Posterior vena cava (tissue), 2 donors: ENCODE data around the gene FGF1. TPM values are rescaled to one million over a fixed set of nuclear protein-coding genes. Genes with fewer than 3 reads are reported as not detected.

ENCODE experiments used
- DNase-seq: peaks from one replicate; pipeline ENCODE4 v3.0.0-alpha.2; 2020; ENCODE audit warnings: low spot score
- intact Hi-C, 2 donors: fragments of 100-400 bp; cut with DNase I; formaldehyde crosslinking; loops; one replicate each; pipeline versions ENCODE4 v1.14.1 to v1.14.2; 2022 to 2023
- total RNA-seq, 2 donors: library from RNA; stranded (reverse); fragmentation: NEBNext Ultra II Directional; extraction: Animal tissue kit (Norgen Biotek cat#: 25700); gene quantifications; one replicate each; pipeline ENCODE4 v1.2.1, GENCODE V29; 2021
- donor health status: DM: yes; HTN: yes; CAD: no.
- donor health status: DM: yes; HTN: yes; CAD: no.

The FGF1 gene
- total RNA-seq, 2 donors from 2014 or later = 2.3 to 5.0 TPM

DNA sequence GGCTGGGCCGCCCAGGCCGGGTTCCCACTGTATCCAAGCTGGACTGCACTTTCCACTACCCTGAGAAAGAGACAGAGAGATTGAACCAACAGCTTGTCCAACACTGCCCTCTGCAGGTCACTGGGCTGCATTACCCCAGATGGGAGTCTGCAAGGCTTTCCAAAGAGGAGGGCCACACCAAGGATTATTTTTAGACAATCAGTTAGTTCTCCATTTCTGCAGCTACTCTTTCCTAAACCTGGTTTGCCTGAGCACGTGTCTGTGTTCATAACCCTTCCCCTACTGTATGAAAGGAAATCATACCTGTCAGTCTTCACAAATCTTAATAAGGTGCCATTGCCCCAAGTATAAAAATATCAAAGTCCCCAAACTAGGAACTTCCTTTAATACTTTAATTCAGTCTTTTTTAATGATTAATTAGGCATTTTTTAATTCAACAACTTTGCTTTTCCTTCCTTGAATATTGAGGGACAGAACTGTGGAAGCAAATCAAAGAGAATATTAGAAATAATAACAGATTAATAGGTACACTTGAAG lies 13.4 kb upstream of the FGF1 start:
- intact Hi-C loops = loop anchor here (2.0 to 5.0 kb wide), 3 partner anchors 42 to 87 kb away; no protein-coding TSS in a partner anchor
- DNase-seq = peak; percentile 95

DNA sequence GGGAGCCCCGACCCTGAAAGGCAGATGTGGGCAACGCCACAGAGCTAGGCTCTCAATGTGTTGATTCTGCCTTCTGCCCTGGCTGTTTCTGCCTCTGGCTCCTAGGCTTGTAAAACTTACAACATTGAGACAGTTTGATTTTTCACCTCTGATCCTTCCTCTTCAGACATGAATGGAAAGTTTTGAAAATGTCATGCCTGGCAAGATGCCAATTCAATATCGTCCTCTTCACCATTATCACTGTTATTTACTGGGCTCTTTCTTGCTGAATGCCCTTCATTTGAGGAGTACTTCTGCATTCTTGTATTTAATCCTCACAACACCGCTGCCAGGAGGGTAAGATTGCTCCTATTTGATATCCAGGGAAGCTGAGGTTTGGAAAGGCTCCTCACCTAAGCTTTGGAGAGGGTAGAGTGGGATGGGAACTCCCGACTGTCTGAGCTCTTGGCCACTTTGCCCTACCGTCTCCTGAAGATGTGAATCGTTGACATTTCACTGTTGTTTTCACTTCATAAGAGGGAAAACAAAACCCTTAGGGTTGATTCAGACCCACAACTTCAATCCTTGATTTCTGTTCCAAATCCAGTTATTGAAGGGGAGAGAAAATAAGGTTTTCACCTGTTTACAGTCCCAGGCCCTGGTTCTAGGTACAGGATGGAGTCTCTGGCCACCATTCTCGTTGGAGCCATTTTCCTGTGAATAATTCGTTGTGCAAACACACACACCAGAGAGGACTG lies 12.7 kb upstream of the FGF1 start:
- intact Hi-C loops = loop anchor here (2.0 to 5.0 kb wide), 3 partner anchors 41 to 86 kb away; no protein-coding TSS in a partner anchor
- peak; percentile 20 for DNase-seq

DNA sequence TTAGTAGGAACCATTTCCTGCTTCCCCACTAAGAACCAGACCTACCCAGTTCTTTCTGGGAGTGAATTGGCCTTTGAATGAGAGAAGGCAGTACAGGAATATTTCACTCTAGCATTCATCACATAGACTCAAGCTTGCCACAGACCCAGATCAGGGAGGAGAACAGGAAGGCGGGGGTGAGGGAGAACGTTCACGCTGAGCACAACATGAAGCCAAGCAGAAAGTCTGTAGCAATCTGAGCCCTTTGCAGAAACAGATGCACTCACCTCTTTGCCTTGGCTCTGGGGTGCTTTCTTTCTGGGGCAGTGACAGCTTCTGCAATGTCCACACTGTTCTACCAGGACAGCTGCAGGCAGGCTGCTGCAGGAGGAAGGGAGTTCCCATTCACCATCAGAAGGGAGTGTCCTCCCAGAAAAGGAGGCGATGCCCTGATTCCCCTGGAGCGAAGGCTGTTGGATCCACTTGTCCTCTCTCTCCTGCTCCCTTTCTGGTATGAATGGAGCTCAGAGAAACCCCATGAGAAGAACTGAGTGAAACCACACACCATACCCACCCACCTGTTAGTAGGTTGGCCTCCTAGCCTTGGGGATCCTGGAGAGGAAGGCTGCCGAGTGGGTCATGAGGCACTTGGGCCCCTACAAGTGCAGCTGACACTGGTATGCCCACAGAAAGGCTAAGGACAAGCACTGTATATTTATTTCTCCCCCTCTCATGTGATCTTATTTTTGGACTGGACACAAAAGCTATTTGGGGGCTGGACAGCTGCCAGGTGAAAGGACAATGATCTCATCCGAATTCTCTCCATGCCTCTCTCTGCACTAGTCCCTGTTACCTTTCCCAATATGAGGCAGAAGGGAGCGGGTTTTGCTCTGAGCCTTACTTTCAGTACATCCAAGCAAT lies 11.7 kb upstream of the FGF1 start:
- intact Hi-C loops = loop anchor here (2.0 to 5.0 kb wide), 3 partner anchors 40 to 85 kb away; no protein-coding TSS in a partner anchor
- peak; percentile 83 for DNase-seq

DNA sequence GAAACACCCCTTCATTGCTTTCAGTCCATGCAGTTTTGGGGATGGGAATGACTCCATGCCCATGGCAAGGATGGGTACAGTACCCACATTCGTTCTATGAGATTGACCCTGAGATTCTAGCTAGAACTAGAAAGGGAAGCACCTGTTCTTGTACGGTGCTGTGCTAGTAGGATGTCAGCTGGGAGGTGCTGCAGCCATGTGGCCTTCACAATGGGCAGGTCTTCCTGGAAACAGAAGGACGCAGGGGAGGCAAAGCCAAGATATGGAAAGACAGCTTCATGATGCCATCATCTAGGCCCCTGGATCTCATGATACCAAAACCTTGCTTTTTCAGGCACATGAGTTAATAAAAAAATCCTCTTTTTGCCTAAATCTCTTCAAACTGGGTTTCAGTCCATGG lies 10.5 kb upstream of the FGF1 start:
- DNase-seq = no peak
- intact Hi-C loops = loop anchor here (5.0 kb wide), 2 partner anchors 39 to 84 kb away; no protein-coding TSS in a partner anchor

DNA sequence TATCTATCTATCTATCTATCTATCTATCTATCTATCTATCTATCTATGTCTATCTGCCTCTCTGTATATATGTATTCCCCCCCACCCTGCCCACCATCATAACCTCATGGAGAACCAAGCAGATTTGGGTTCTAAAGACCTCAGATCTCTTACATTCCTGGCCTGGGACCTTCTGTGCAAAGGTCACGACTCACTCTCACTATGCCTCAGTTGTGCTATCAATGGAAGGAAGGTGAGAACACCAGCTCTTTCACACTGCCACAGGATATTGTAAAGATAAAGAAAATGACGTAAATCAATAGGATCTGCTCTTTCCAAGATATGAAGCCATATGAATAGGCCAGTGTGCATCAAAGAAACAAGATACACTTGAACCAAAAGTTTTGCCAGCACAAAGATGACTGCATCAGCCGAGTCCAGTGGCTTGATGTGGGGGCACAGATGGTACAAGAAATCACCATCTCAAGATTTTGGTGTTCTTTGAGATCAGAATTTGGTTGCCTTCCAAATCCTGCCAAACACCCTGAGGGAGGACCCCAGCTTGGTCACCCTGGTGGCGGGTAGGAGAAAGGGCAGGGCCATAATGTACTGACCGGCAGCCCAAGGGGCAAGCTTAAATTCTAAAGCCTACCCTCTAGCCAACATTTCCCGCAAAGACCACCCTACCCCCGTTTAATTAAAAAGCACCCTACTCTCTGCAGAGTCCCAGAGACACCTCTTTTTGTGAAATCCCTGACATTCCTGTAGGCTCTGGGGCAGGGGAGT lies 8.4 kb upstream of the FGF1 start:
- intact Hi-C loops = no loop called here
- DNase-seq = peak; percentile 9

DNA sequence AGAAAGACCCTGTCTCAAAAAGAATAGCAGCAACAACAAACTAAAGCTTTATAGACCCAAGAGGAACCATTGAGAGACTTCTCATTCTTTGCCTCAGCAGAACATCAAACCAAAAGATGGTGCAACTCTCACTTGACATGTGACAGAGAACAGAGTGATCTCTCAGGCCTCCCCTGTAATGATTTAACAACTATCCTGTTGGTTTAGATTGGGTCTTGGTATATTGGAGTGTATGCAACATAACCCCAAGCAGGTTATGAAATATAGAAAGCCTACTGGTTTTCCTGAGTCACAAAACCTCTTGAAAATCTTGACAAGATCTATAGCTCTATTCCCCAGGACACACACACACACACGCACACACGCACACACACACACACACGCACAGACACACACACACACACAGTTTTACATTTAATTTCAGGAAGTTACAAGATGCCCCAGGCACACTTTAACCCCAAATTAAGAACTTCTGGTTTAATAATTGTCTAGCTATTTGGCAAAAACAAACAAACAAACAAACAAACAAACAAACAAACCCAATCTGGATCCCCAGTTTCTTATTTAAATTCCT lies 6.5 kb upstream of the FGF1 start:
- DNase-seq = peak; percentile 14
- intact Hi-C loops = no loop called here

DNA sequence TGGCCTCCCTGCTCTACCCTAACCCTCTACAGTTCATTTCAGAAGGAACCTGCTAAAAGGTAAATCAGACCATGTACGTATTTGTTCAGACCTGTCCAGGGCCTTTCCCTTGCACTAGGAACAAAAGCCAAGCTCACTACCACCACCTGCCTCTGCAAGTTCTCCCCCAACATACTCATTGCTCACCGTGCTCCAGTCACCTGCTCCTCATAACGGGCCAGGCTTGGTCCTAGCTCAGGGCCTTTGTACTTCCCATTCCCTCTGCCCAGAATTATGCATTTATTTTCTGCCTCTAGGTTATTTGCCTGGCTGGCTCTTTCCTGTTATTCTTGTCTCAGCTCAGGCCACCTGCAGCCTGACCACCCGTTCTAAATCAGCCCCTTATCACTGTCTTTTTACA lies 4.8 kb upstream of the FGF1 start:
- intact Hi-C loops = no loop called here
- no peak for DNase-seq

DNA sequence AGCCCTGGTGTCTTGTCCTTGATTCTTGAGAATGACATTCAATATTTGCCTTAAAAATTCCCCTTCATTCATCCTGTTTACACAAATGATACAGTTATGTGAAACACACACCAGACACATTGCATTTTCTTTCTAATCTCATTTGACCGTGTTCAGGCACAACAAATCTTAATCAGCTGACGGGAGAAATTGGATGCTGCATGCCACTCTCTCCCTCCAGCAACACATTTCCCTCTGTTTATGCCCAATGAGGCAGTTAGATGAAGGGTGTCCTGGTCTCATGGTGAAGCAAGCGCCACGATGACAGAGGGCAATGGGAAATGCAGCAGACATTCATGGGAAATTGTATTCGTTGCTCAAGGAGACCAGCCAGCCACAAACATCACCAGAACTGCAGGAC lies 3.2 kb upstream of the FGF1 start:
- intact Hi-C loops = no loop called here
- DNase-seq = no peak

DNA sequence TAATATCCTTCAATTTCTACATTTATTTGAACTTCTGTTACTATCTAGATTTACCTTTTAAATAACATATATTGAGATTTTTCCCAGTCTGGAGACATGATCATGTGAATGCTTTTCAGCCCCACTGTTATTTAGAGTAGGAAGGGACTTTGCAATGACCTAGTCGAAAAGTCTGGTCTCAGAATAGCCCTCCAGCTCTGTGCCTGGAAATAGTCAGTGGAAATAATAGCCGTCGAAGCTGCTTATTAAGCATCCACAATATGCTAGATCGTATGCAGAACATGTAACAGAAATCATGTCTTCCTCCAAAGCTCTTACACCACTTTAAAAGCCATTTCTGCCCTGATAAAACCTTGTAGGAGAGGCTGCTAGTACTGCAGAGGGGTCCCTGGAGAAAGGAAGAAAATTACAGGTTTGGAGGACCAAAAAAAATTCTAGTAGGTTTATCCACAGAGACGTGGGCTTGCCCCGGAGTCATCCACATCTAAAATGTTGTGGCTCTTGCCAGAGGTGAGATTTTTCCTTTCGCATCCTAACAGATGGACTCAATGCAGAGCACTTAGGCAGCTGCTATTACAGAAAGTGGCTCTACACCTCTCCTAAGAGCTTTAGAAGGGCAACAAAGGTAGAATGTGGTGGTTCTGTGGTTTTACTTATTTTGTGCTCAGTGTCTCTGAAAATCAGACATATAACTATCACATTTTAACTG lies 2.5 kb upstream of the FGF1 start:
- no peak for DNase-seq
- intact Hi-C loops = no loop called here

DNA sequence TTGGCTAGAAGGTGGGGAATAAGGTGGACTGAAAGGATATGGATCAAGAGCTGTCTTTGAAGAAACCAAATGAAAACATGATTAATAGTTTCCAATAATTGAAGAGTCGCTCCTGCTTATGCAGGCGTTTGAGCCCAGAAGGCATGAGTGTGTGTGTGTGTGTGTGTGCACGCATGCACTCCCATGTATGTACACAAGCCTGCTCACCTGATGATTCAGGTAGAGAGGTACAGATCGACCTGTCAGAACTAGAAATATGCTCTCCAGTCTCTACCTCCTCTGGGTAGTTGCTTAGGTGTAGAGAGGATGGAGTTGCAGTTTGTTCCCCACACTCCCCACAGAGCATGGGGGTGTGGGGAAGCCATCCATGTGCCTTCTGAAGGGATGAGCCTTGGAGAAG lies 1.1 kb upstream of the FGF1 start:
- DNase-seq = no peak
- intact Hi-C loops = no loop called here

DNA sequence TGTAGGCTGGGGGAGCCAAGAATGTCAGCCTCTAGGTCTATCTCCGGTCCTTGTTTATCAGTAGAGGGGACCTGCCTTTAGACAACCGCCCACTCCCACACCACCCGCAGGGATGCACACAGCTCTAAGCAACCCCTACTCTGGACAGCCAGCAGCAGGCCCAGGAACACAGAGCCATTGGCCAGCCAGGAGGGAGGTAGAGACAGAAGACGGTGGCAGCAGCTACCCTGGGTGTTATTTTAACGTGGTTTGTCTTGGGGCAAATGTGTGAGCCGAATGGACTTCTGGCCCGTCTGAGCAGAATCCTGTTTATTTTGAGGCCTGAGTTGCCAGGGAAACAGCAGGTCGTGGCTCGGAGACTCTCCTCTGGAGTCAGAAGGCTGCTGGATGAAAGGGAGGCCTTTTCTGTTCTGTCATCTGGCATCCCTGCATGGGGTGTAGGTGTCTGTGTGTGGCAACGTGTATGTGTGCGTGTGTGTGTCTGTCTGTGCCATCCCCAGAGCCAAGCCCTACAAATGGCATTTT lies 382 bp upstream of the FGF1 start:
- DNase-seq = peak; percentile 73
- intact Hi-C loops = no loop called here

DNA sequence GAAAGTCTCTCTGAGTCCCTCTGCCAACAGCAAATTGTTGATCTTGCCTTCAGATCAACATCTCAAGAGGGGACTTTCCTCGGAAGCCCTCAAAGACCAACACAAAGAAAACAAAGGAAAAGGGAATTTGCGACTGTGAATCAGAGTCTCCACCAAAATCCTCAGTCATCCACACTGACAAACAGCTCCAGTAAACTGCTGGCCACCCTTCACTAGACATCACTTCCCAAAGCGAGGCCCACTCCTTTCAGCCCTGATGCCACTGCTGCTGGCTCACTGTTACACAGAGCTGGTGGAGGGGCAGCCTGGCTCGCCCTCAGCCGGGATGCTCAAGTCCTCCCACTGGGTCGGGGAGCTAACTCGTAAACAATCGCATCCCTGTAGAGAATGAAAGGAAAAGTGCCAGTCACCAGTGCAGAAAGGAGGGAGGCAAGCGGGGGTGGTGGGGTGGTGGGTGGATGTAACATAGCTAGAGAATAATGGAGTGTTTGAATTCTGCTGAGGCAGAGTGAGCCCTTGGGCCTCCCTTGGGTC lies 1.3 kb downstream of the FGF1 start:
- peak; percentile 70 for DNase-seq
- intact Hi-C loops = no loop called here

DNA sequence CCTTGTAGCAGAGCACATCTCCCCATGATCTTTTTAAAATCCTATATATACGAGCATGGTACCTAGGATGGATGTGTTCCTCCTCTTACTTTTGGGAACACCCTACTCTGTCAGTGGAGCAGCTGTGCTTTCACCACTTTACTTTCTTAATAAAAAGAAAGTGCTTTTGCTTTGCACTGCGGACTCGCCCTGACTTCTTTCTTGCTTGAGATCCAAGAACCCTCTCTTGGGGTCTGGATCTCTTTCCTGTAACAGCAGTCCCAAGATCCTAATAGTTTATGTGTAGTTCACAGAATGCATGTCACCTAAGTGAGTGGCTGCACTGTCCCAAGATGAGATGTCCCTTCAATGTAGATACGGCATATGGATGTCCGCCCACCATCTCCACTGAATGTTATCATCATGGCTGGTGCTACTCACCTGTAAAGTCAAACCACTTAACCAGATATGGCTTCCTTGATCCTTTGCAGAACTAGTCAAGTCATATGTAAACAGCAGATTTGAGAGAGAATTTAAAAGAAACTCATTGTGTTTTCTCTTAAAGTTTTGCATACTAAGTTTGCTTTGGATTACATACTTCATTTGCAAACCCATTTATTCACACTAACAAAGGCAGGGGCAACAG lies 1.9 kb downstream of the FGF1 start:
- intact Hi-C loops = no loop called here
- peak; percentile 7 for DNase-seq

DNA sequence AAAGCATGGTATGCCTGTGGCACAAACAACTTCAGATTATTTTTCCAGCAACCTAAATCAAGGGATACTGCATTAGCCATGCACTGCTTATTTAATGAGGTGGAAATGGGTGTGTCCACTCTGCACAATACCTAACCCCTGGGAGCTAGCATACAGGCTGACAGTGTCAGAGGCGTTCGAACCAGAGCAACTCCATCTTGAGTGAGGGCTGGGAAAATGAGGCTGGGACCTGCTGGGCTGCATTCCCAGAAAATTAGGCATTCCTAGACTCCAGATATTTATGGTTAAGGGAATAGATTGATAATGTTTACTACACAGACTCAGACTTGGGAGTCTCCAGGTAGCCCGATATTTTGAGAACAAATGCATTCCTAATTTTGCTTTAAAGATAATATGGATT lies 2.8 kb downstream of the FGF1 start:
- intact Hi-C loops = no loop called here
- no peak for DNase-seq

DNA sequence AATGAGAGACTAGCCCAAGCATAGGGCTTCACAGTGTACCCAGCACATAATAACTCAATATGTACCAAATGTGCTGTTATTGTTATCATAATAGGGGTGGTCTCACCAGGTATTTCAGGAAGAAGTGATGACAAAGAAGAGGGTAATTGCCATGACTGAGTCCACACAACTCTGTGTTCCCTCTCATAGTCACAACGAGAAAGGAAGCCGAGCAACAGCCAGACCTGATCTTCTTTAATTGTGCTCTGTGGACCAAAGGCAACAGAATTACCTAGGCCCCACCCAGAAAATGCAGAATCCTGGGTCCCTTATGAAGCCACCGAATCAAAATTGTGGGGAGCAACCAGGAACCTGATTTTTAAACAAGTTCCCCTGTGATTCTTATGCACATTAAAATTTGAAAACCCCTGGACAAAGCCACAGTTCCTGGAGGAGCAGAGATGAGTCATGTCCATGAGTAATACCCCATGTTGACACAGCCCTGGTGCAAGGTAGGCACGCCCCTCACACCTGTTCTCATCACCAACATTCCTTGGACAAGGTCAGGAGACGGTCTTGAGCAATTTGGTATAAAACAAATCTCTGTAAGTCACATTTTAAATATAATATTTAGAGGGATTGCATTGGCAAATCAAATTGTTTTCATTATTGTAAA lies 5.2 kb downstream of the FGF1 start:
- DNase-seq = peak; percentile 9
- intact Hi-C loops = no loop called here

DNA sequence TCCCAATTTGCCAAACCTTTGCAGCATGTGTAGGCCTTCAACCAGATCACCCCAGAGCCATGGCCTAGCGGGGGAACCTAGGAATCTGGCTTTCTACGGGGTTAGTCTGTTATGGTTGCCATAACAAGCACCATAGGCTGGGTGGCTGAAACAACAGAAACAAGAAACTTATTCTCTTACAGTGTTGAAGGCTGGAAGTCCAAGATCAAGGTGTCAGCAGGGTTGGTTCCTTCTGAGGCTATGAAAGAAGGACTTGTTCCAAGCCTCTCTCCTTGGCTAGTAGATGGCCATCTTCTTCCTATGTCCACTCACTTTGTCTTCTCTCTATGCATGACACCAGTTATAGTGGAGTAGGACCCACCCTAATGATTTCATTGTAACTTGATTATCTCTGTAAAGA lies 6.1 kb downstream of the FGF1 start:
- intact Hi-C loops = no loop called here
- DNase-seq = peak; percentile 30

DNA sequence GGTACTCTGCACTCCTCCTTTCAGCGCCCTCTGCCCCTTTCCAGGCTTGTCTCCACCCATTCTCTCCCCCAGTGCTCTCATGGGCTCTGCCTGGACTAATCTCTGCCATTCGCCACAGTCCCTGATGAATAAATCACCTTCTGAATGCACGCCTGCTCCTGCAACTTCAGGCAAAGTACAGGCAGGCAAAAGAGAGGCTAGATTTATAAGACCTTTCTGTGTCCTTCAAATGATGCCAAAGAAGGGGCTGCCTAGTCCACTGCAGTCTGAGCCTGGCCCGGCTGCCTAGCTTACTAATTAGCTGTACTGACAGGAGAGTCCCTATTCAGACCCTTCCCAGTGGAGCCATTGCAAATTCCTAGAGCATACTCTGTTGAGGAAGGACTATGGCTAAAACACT lies 7.4 kb downstream of the FGF1 start:
- intact Hi-C loops = no loop called here

More for the DNA sequence above, 7.4 kb downstream of the FGF1 start:
- peak; percentile 36 for DNase-seq
